ENCODE data around the gene GPA33.

The GPA33 gene

DNA sequence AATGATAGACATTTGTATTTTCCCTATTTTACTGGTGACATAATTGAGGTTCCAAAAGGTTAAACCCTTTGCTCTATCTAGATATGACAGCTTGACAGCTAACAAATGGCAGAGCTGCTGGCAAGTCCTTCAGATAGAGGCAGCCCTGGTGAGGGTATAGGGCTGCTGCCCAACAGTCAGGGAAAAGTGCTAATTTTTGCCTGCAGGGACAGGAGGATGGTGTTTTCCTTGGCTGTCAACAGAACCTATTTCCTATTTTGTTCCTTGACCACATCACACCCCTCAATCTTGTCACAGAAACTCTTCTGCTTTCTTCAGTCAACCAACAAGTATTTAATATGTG is 12.3 kb downstream of the GPA33 start:
- in situ Hi-C loops (cut with MboI; ENCODE audit: low sequenced_read_pairs, unreplicated experiment): no loop called here
- DNase-seq (ENCODE audit: low spot score): no peak
- TF ChIP-seq, protein P1, sequence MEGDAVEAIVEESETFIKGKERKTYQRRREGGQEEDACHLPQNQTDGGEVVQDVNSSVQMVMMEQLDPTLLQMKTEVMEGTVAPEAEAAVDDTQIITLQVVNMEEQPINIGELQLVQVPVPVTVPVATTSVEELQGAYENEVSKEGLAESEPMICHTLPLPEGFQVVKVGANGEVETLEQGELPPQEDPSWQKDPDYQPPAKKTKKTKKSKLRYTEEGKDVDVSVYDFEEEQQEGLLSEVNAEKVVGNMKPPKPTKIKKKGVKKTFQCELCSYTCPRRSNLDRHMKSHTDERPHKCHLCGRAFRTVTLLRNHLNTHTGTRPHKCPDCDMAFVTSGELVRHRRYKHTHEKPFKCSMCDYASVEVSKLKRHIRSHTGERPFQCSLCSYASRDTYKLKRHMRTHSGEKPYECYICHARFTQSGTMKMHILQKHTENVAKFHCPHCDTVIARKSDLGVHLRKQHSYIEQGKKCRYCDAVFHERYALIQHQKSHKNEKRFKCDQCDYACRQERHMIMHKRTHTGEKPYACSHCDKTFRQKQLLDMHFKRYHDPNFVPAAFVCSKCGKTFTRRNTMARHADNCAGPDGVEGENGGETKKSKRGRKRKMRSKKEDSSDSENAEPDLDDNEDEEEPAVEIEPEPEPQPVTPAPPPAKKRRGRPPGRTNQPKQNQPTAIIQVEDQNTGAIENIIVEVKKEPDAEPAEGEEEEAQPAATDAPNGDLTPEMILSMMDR (IDR thresholded peaks at IDR 0.05; ENCODE audit: borderline replicate concordance, control extremely low read depth, extremely low read depth, insufficient read depth, missing control alignments): no peak

DNA sequence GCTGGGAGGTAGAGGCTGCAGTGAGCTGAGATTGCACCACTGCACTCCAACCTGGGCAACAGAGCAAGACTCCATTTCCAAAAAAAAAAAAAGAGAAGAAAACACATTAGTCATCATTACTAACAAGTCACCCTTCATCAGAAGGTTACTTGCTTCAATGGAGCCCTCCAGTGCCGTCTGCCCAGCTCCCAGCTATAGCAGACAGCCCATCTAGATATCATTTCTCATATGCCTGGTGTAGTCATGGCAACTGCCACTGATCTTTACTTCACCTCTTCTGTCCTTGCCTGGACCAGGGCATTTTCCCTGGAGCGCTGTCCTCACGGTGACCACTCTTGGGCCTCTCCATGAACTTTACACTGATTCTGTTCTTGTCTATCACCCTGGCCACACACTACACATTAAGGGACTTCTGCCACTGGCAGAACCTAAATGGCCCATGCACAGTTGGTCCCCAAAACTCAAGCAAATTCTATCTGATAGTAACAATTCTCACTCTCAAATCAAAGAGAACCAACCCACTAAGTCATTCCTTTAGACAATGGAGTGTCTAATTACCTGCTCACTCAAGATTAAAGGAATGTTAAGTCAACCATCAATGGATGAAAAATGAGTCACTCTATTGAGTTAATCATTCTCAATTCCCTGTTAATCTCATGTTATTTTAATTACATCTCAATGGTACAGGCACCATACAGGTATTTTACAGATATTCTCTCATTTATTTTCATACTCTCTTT is 12.9 kb downstream of the GPA33 start:
- in situ Hi-C loops (cut with MboI; ENCODE audit: low sequenced_read_pairs, unreplicated experiment): no loop called here
- DNase-seq (ENCODE audit: low spot score): no peak
- TF ChIP-seq, protein P1 (IDR thresholded peaks at IDR 0.05; ENCODE audit: borderline replicate concordance, control extremely low read depth, extremely low read depth, insufficient read depth, missing control alignments): no peak

DNA sequence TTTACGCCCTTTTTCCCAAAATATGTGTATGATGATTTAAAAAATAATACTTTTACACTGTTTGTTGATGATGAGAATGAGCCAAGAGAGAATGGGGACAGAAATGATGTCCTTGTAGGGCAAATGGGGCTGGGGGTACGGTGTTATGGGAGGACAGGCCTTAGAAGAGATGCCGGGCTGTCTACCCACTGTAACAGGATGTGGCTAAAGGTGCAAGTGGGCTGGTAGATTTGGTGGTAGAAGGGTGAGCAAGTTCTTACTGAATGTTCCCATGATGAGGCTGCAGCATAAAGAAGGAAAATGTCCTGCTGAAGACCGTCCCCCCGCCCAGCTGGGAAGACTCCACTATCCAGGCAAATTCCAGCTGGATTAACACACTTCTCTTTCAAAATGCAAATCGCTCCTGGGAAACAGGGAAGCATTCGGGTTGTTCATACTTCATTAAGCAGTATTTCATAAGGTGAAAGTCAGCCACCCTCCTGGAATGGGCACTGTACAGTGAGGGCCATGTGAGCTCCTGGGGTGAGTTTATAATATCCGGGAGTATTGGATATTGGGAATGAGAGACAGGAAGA is 14.0 kb downstream of the GPA33 start:
- DNase-seq (ENCODE audit: low spot score): no peak
- TF ChIP-seq, protein P1 (IDR thresholded peaks at IDR 0.05; ENCODE audit: borderline replicate concordance, control extremely low read depth, extremely low read depth, insufficient read depth, missing control alignments): no peak
- in situ Hi-C loops (cut with MboI; ENCODE audit: low sequenced_read_pairs, unreplicated experiment): no loop called here

DNA sequence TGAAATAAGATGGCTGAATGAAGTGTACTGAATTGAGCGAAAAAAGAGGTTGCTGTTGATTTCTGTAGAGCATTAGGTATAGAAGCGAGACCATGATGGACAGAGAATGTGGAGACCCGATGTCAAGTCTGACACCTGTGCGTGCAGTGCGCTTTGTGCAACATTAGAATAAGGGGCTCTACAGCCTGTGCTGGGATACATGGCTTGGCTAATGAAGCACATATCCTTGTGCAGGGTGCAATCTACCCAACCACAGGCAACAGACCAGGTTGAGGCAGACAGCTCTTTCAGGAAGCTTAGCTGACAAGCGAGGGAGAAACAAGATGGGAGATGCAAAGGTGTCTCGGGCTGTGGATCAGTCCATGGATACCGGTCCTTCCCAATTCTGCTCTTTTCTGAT is 18.9 kb downstream of the GPA33 start:
- TF ChIP-seq, protein P1 (IDR thresholded peaks at IDR 0.05; ENCODE audit: borderline replicate concordance, control extremely low read depth, extremely low read depth, insufficient read depth, missing control alignments): no peak
- in situ Hi-C loops (cut with MboI; ENCODE audit: low sequenced_read_pairs, unreplicated experiment): no loop called here
- DNase-seq (ENCODE audit: low spot score): no peak

DNA sequence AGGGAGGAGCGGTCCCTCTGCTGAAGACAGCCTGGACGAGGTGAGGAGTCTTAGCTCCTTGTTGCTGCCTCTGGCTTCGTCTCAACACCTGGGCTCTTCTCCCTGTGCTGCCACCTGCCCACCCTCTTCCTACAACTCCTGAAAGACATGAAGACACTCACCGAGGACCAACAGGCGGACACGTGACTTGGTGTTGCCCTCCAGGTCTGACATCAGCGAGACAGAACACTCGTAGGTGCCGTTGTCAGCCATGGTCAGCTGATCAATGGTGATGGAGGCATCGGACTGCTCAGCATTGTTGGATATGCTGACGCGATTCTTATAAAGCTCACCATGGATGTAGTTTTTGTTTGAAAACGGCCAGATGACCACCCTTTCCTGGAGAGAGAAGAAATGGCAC is 21.4 kb downstream of the GPA33 start:
- in situ Hi-C loops (cut with MboI; ENCODE audit: low sequenced_read_pairs, unreplicated experiment): loop anchor here (10.0 kb wide), 3 partner anchors 56 to 466 kb away; no protein-coding TSS in a partner anchor
- no peak for DNase-seq (ENCODE audit: low spot score)
- TF ChIP-seq, protein P1 (IDR thresholded peaks at IDR 0.05; ENCODE audit: borderline replicate concordance, control extremely low read depth, extremely low read depth, insufficient read depth, missing control alignments): no peak

DNA sequence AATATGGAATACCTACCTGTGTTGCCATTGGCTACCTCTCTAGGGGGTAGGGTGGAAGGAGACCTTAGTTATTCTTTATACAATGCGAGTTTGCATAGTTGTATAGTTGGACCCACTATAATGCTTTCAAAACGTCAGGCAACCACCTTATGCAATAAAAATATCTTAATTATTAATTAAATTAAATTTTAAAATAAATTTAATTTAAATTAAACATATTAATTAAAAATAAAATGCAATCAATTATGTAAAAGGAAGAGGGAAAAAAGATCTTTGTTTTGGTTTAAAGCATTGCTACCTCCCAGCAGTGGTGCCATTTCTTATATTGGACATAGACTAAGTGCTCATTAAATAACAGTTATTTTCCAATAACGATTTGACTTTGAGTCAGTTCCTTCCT is 22.3 kb downstream of the GPA33 start:
- DNase-seq (ENCODE audit: low spot score): no peak
- in situ Hi-C loops (cut with MboI; ENCODE audit: low sequenced_read_pairs, unreplicated experiment): loop anchor here (10.0 kb wide), 3 partner anchors 57 to 467 kb away; no protein-coding TSS in a partner anchor
- TF ChIP-seq, protein P1 (IDR thresholded peaks at IDR 0.05; ENCODE audit: borderline replicate concordance, control extremely low read depth, extremely low read depth, insufficient read depth, missing control alignments): no peak

Measured in GM13976 (cell line).